HG03342 (cell line): Measurements from ENCODE around the gene IQCH.
"Not testable (repeated sequence)": the region's sequence is repeated elsewhere in the genome, so short reads cannot be mapped to it uniquely, and the experiment has no call there.

Source experiments
- ATAC-seq: cut with Tn5 transposase; IDR thresholded peaks from one replicate; pipeline ENCODE4 v1.9.1; 2021; ENCODE audit warnings: mild to moderate bottlenecking, moderate library complexity; ENCODE audit not compliant: unreplicated experiment

The IQCH gene

GRCh38 chr15:67433495-67434099, 179.0 kb downstream of the IQCH start:
- ATAC-seq: no peak

- not testable (repeated sequence) for ATAC-seq
These were observed 182.0 kb downstream of the IQCH start for GRCh38 chr15:67436351-67437250.

- ATAC-seq: no peak
These were observed 189.5 kb downstream of the IQCH start for GRCh38 chr15:67444100-67444499.

GRCh38 chr15:67446449-67446848, 191.9 kb downstream of the IQCH start:
- no peak for ATAC-seq

GRCh38 chr15:67448372-67448771, 193.8 kb downstream of the IQCH start:
- not testable (repeated sequence) for ATAC-seq

DNA sequence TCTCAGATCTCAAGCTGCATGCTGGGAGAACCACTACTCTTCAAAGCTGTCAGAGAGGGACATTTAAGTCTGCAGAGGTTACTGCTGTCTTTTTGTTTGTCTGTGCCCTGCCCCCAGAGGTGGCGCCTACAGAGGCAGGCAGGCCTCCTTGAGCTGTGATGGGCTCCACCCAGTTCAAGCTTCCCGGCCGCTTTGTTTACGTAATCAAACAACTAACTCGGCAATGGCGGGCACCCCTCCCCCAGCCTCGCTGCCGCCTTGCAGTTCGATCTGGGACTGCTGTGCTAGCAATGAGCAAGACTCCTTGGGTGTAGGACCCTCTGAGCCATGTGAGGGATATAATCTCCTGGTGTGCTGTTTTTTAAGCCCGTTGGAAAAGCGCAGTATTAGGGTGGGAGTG, 199.1 kb downstream of the IQCH start:
- ATAC-seq: not testable (repeated sequence)

DNA sequence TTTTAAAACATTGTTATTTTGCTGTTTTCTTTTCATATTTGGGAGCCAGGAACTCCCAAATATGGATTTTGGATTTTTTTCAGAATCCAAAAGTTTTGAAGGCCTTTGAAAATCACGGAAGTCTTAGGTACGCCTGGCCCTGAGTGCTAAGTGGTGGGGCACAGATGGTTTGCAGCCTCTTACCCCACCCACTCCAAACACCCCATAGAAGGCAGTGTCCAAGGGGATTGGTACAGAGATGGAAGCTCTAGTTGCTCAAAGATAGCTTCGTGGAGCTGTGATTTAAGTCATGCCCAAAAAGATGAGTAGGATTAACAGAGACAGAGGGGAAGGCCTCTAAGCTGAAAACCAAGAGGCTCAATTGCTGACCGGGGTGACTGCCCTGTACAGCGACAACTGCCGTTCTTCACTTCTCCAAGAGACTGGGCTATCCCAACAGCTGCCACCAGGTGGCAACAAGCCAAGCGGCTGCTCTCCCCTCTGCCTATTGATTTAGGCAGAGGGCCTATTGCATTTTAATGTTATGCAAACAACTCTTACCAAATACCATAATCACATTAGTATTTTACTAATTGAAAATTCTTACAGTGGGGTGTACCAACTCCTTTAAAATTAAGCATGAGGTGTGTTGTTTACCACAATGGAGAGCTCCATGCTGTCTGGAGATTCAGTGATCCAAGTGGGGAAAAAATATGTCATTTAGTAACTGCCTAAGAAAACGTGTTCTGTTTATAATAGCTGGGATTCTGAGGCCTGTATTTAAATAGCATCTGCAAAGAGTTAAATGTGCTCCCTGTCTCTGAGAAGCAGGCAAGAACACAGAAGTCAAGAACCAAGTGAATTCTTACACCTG, 202.3 kb downstream of the IQCH start:
- peak; percentile 72 for ATAC-seq

GRCh38 chr15:67458331-67459029, 203.9 kb downstream of the IQCH start:
- no peak for ATAC-seq

- no peak for ATAC-seq
These were observed 205.9 kb downstream of the IQCH start for GRCh38 chr15:67460521-67460920.

- no peak for ATAC-seq
These were observed 207.1 kb downstream of the IQCH start for GRCh38 chr15:67461735-67462134.

DNA sequence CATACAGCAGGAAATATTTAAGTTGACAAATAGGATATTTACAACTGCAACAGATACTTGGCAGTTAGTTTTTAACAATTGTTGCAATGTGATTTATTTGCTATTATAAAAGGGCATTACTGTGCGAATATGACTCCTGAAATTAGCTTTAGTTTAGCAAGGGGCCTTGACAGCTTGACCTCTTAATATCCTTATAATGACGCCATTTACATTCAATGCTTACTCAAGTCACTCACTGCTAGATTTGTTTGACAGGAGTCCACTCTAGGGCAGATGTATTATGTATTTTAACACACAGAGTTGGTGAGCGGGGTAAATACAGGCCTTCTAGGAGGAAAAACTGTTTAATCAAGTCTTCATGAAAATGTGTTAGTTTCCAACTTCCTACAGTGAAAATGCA, 208.3 kb downstream of the IQCH start:
- ATAC-seq: no peak

DNA sequence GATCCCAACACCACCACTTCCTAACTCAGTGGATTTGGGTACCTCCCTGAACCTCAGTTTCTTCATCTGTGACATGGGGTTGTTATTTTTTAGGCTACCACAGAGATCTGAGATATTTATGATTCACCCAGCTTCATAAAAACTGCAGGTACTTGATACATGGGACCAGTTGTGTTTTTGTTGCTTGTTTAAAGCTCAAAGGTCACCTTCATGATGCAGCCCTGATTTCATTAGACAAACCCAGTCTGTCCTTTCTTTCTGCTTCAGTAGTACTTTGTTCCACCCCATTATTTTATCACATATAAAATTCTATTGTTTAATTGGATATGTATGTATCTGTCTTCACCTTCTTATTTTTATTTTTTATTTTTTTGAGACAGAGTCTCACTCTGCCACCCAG, 208.9 kb downstream of the IQCH start:
- ATAC-seq: no peak

DNA sequence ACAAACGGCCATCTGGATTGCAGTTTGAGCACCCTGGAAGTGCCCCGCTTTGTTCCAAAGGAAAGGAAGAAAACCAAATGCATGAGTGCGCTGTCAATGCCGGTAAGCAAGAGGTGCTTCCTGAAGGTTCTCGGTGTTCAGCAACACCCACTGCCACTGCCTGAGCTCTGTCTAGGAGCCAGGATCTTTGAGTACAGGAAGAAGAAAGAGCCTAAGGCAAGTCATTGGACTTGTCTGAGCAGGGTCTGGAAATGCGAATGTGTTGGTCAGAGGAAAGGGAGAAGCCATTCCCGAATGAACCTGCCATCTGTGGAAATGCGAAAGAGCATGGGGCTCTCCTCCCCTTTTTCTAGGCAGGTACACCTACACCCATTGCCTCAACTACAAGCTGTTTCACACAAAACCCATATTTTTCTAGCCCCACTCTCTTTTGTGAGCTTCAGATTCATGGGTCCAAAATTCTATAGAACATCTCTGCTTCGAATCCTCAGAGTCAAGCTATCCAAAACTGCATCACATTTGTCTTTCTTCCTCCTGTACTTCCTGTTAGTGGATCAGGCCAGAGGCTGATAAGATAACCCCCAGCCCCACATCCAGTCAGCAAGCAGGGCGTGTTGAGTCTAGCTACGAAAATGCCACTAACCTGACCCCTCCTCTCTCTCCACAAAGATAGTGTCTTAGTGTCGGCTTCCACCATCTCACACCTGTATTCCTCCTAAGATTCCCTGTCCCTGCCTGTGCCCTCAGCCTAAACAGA, 210.8 kb downstream of the IQCH start:
- ATAC-seq: no peak

GRCh38 chr15:67468416-67468815, 213.8 kb downstream of the IQCH start:
- no peak for ATAC-seq

GRCh38 chr15:67469680-67470079, 215.1 kb downstream of the IQCH start:
- no peak for ATAC-seq

GRCh38 chr15:67472957-67473356, 218.4 kb downstream of the IQCH start:
- no peak for ATAC-seq

GRCh38 chr15:67474405-67475110, 220.0 kb downstream of the IQCH start:
- no peak for ATAC-seq

- ATAC-seq: no peak
These were observed 225.4 kb downstream of the IQCH start for GRCh38 chr15:67479781-67480505.

- no peak for ATAC-seq
These were observed 226.2 kb downstream of the IQCH start for GRCh38 chr15:67480741-67481140.
